Fibroblast of skin of right quadriceps (primary cell): Measurements from ENCODE around the gene MINK1.

Experiments used
- DNase-seq: peaks from one replicate; pipeline ENCODE4 v3.0.0-alpha.2; 2013

MINK1 gene

DNA sequence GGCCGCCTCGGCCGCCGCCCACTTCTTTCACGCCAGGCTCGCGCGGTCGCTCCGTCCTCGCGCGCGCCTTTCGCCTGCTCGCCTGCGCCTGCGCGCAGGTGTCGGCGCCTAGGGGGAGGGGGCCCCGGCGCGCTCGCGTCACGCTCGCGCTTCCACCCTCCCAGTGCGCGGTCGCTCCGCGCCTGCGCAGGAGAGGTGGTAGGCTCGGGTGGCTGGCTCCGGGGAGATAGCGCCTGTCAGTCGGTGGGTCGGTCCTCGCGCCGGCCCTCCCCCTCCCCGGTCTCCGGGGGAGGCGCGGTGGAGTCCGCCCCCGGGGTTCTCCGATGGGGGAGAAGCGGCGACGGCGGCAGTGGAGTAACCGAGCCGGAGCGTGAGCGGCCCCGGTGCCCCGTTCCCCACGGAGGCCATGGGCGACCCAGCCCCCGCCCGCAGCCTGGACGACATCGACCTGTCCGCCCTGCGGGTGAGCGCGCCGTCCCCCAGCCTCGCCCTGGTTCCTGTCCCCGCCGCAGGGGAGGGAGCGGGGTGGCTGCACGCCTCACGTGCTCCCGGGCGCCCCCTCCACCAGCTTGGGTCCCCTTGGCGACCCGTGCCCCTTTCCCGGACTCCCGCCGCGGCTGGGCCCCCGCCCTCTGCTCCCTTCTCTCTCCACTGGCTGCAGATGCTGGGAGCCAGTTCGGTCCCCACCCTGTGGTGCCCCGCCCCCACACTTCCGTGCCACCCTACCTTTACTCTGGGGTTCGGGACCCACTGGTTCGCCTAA, at the start of gene MINK1:
TSS of gene MINK1 (plus strand) at position 163 of the 763 bp plus-strand sequence. CDS start at position 407, 244 bp downstream.
- DNase-seq: peak; percentile 93

- no peak for DNase-seq
These were observed 47.6 kb upstream of the MINK1 start for GRCh38 chr17:4785311-4786105.

GRCh38 chr17:4786106-4786511, 47.0 kb upstream of the MINK1 start, which contains the start of gene VMO1:
TSS of gene VMO1 (minus strand) at chr17:4786364. CDS start at chr17:4786352, 12 bp downstream.
- peak; percentile 24 for DNase-seq

DNA sequence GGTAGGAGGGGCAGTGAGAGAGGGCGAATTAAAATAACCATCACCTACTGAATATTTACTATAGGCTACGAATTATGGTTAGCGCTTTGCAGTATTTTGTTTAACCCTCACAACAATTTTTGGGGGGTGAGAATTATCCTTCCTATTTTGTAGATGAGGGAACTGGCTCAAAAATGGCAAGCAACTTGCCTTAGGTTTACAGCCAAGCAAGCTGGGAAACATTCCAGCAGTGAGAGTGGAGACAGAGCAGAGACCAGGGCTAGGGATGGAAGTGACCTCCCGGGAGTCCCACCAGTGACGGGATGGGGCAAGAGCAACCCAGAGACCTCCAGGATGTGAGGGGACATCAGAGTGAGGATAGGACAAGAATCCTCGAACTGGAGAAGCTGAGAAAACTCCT, 46.6 kb upstream of the MINK1 start:
- DNase-seq: no peak

GRCh38 chr17:4788159-4788806, 44.9 kb upstream of the MINK1 start:
- no peak for DNase-seq

GRCh38 chr17:4788807-4789700, 44.1 kb upstream of the MINK1 start, which contains the start of gene GLTPD2:
TSS of gene GLTPD2 (plus strand) at chr17:4788964. CDS start at chr17:4789012, 48 bp downstream.
- DNase-seq: no peak

GRCh38 chr17:4789701-4789950, 43.5 kb upstream of the MINK1 start:
- no peak for DNase-seq

- peak; percentile 88 for DNase-seq
These were observed 43.0 kb upstream of the MINK1 start for GRCh38 chr17:4789951-4790704.

- no peak for DNase-seq
These were observed 42.4 kb upstream of the MINK1 start for GRCh38 chr17:4790705-4791088.

GRCh38 chr17:4795168-4795567, 38.0 kb upstream of the MINK1 start:
- no peak for DNase-seq

DNA sequence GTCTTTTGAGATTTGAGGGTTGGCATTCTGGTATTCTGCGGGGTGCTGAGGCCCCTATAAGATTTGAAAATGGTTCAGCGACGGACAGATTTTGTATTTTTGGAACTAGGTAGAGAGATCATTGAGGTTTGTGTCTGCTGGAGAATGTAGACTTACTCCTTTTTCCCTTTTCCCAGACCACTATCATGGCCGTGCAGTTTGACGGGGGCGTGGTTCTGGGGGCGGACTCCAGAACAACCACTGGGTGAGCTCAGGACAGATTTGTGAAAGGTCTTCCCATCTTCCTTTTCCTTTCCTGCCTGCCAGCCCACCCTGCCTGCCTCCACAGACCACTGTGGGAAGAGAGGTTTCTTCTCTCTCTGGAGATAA, 36.6 kb upstream of the MINK1 start:
- peak; percentile 31 for DNase-seq

DNA sequence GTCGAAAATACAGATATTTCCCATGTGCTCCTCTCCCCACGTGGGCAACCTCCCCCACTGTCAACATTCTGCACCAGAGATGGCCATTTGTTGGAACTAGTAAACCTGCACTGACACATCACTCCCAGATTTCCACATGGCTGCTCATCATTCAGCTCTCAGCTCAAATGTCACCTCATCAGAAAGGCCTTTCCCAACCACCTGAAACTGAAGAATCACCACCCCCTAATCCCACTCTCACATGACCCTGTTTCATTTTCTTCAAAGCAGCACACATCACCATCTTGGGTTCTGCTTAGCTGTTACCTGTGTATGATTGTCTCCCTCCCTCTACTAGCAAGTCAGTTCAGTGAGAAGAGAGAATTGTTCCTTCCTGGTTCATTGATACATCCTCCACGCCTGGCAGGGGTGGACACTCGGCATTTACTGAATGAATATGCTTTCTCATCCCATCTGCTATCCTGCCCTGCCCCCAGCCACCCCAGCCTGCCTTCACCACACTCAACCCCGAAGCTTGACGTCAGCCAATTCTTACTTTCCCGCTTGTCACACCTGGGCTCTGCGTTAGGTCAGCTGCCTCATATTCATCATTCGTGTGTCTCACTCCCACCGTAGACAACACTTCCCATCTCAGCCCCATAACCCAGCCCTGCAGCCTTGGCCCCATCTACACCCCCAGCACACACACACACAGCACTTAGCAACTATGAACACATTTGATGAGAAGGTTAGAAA, 32.5 kb upstream of the MINK1 start:
- DNase-seq: no peak

- no peak for DNase-seq
These were observed 30.9 kb upstream of the MINK1 start, which contains the start of gene C17orf114 for GRCh38 chr17:4802228-4802627. TSS of gene C17orf114 (minus strand) at chr17:4802328.

DNA sequence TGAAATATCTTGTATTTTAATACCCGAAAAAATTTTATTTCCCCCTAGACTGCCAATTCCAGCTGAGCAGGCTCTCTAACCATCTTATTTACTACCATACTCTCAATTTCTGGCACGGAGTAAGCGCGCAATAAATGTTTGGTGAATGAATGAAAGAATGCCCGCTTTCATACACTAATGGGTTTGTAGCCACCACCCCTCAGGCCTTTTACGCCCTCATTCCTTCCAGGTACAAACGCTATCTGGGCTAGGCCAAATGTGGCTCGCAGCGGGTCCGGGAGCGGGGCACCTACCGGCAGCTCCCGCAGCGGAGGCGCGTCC, 26.7 kb upstream of the MINK1 start:
- DNase-seq: no peak

GRCh38 chr17:4806777-4807604, 26.1 kb upstream of the MINK1 start, which contains the start of gene PLD2:
TSS of gene PLD2 (plus strand) at chr17:4807152. CDS start at chr17:4807773, 621 bp downstream.
- peak; percentile 78 for DNase-seq

GRCh38 chr17:4807605-4808377, 25.3 kb upstream of the MINK1 start:
- DNase-seq: no peak

DNA sequence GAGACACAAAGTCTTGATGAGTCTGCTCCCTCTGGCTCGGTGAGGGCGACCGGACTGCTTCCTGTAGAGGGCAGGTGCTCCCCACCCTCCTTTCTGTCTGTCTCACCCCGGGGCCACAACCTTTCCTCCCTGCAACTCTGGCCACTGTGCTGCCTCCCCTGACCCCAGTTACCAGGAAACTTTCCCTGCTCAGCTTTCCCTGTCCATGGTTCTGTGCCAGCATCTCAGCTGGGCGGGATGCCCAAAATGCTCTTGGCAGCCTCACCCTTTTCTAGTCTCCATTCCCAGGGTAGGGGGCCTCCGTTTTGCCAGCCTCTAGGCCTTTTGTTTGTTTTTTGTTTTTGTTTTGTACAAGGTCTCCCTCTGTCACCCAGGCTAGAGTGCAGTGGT, 24.8 kb upstream of the MINK1 start:
- DNase-seq: no peak

DNA sequence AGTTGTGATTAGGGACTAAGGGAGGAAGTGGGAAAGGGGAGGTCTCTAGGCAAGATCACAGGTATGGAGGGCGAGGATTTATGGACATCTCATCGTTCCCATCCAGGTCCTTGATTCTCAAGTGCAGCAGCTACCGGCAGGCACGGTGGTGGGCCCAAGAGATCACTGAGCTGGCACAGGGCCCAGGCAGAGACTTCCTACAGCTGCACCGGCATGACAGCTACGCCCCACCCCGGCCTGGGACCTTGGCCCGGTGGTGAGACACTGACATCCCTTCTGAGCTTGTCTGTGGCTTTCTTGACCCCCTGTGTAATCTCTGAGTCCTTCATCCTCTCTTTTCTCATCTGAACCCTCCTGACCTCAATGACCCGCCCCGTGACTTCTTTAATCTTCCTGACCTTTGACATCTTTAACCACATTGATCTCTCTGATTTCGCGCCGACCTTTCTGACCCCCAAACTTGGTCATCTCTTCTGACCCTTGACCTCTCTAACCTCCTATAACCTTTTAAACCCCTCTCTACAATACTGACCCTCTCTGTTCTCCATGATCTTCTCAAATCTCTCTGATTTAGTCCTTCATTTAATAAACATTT, 22.3 kb upstream of the MINK1 start:
- DNase-seq: no peak

- no peak for DNase-seq
These were observed 21.7 kb upstream of the MINK1 start for GRCh38 chr17:4811471-4811870.
